GM12878 (cell line): ENCODE data around the gene CYP46A1. TPM values are rescaled to one million over a fixed set of nuclear protein-coding genes. Genes with fewer than 3 reads are reported as not detected.
A peak's percentile ranks its signal among the peaks of the same experiment; 100 is the strongest.

Experiments used
- ATAC-seq: fragments of 200-7000 bp; cut with Tn5 transposase; 3 replicates; pipeline ENCODE4 v1.9.1; 2020; ENCODE audit warnings: mild to moderate bottlenecking, moderate library complexity
- BruUV-seq: library from RNA; stranded (reverse); fragments of 400-500 nt; replicated peaks from 2 replicates; lab custom pipeline; 2021; lab: Mats Ljungman, UMichigan
- CTCF ChIA-PET: fragments of 300-600 bp; sonication (Branson Sonifier 250); formaldehyde crosslinking; extraction: SDS; loops from one replicate; lab custom pipeline; 2021; ENCODE audit warnings: inconsistent platforms; lab: Yijun Ruan, JAX
- POLR2A ChIA-PET: fragments of 350-600 bp; formaldehyde crosslinking; extraction: SDS; loops from one replicate; lab custom pipeline; 2021; ENCODE audit warnings: inconsistent platforms; lab: Charles Lee
- RAD21 ChIA-PET: fragments of 300-600 bp; sonication (Branson Sonifier 250); formaldehyde crosslinking; loops from one replicate; lab custom pipeline; 2023; ENCODE audit warnings: antibody characterized with exemption; ENCODE audit not compliant: unreplicated experiment; lab: Charles Lee
- SMC1A ChIA-PET: fragments of 300-600 bp; sonication (Branson Sonifier 250); formaldehyde crosslinking; loops from one replicate; lab custom pipeline; 2023; ENCODE audit not compliant: unreplicated experiment, uncharacterized antibody; lab: Charles Lee
- DNase-seq: peaks from one replicate; pipeline ENCODE4 v3.0.0-alpha.2; 2011; ENCODE audit warnings: low read depth, low spot score
- FAIRE-seq: peaks from 3 replicates; lab custom pipeline; 2011; peaks lifted over from hg19 to GRCh38; lab: Jason Lieb, UNC
- H2AFZ ChIP-seq: 2 replicates; pipeline ENCODE4 v1.6.0; 2011; ENCODE audit warnings: low read depth, low read length, control low read depth; ENCODE audit not compliant: control insufficient read depth
- H3K27ac ChIP-seq: 2 replicates; pipeline ENCODE4 v1.5.1; 2011; ENCODE audit warnings: control low read depth; ENCODE audit not compliant: control insufficient read depth, insufficient read depth
- H3K27me3 ChIP-seq, 2 experiments: replicated peaks in 1 of 2; 2 replicates each; pipeline versions ENCODE4 v1.6.0 to v1.6.1; 2011; ENCODE audit warnings: low read length in 1 of 2; ENCODE audit not compliant: control insufficient read depth in 2 of 2, insufficient read depth in 2 of 2
- H3K36me3 ChIP-seq, 2 experiments: 2 replicates each; pipeline ENCODE4 v1.5.1; 2011; ENCODE audit warnings: low read length in 1 of 2; ENCODE audit not compliant: control insufficient read depth in 2 of 2, insufficient read depth in 2 of 2
- H3K4me1 ChIP-seq: 2 replicates; pipeline ENCODE4 v1.6.1; 2011; ENCODE audit warnings: mild to moderate bottlenecking, low read length, moderate library complexity, mixed read lengths; ENCODE audit not compliant: control insufficient read depth, insufficient read depth
- H3K4me2 ChIP-seq: 2 replicates; pipeline ENCODE4 v1.6.0; 2011; ENCODE audit warnings: control low read depth; ENCODE audit not compliant: control insufficient read depth, insufficient read depth
- H3K4me3 ChIP-seq: fragments of 200-600 bp; sonication (generic); 2 replicates; pipeline ENCODE4 v1.5.1; 2016
- H3K79me2 ChIP-seq: 2 replicates; pipeline ENCODE4 v1.6.0; 2011; ENCODE audit warnings: low read length; ENCODE audit not compliant: control insufficient read depth, insufficient read depth
- H3K9ac ChIP-seq: 2 replicates; pipeline ENCODE4 v1.8.0; 2011; ENCODE audit warnings: low read length, control low read depth, mixed read lengths; ENCODE audit not compliant: control insufficient read depth, insufficient read depth
- H3K9me3 ChIP-seq: replicated peaks from 3 replicates; pipeline ENCODE4 v1.5.1; 2011; ENCODE audit warnings: mild to moderate bottlenecking, low read length; ENCODE audit not compliant: control insufficient read depth, insufficient read depth
- H4K20me1 ChIP-seq: 2 replicates; pipeline ENCODE4 v1.6.0; 2011; ENCODE audit not compliant: control insufficient read depth, insufficient read depth
- BCL3 ChIP-seq: IDR thresholded peaks from 2 replicates; pipeline ENCODE4 v1.6.1; 2011; ENCODE audit warnings: borderline replicate concordance, low read depth, mild to moderate bottlenecking, moderate library complexity, low read length; ENCODE audit not compliant: insufficient read depth, poor library complexity, severe bottlenecking
- BCLAF1 ChIP-seq: fragments of 450-650 bp; IDR thresholded peaks from 2 replicates; pipeline ENCODE4 v1.6.1; 2017; ENCODE audit warnings: antibody characterized with exemption, mild to moderate bottlenecking, moderate library complexity
- BRCA1 ChIP-seq: IDR thresholded peaks from 2 replicates; pipeline ENCODE4 v1.6.1; 2011; ENCODE audit warnings: low read depth, low read length, improper control_type of control experiment
- LARP7 ChIP-seq: fragments of 450-650 bp; IDR thresholded peaks from 2 replicates; pipeline ENCODE4 v1.6.1; 2017; ENCODE audit warnings: mild to moderate bottlenecking
- RB1 ChIP-seq: fragments of 450-650 bp; formaldehyde crosslinking; IDR thresholded peaks from 2 replicates; pipeline ENCODE4 v1.6.1; 2017; ENCODE audit warnings: mild to moderate bottlenecking, borderline replicate concordance
- USF1 ChIP-seq: IDR thresholded peaks from 2 replicates; pipeline ENCODE4 v1.6.1; 2011; ENCODE audit warnings: borderline replicate concordance, low read depth, mild to moderate bottlenecking, moderate library complexity, mixed read lengths, low read length; ENCODE audit not compliant: insufficient read depth; ENCODE audit errors: extremely low read length
- ZBED1 ChIP-seq: IDR thresholded peaks from 2 replicates; pipeline ENCODE4 v1.6.1; 2016; ENCODE audit warnings: borderline replicate concordance
- ZNF592 ChIP-seq: fragments of 450-650 bp; IDR thresholded peaks from 2 replicates; pipeline ENCODE4 v1.6.1; 2017; ENCODE audit warnings: mild to moderate bottlenecking, moderate library complexity
- ZNF622 ChIP-seq: fragments of 450-650 bp; IDR thresholded peaks from 2 replicates; pipeline ENCODE4 v1.6.1; 2017; ENCODE audit warnings: mild to moderate bottlenecking, inconsistent platforms
- WGBS: methylation state at CpG from one replicate; pipeline ENCODE4 v1.1.6; 2016; ENCODE audit warnings: low lambda C conversion rate; ENCODE audit not compliant: insufficient replicate concordance, insufficient coverage; ENCODE audit errors: missing lambda C conversion rate; 5-methylcytosine and 5-hydroxymethylcytosine counted together
- in situ Hi-C: fragments of 300-500 bp; cut with MboI; formaldehyde crosslinking; loops from 9 replicates; pipeline ENCODE4 v1.14.3; 2018; ENCODE audit warnings: mixed read lengths
- intact Hi-C: fragments of 100-400 bp; cut with micrococcal nuclease; formaldehyde crosslinking; loops from one replicate; pipeline ENCODE4 v1.14.2; 2022; ENCODE audit not compliant: unreplicated experiment
- polyA plus RNA-seq, 11 experiments: library from polyadenylated mRNA; depleted of rRNA in 4 of 11; unstranded in 6 of 11; stranded (reverse) in 5 of 11; fragments of >200 nt; fragmentation: Nextera tagmentation in 4 of 11; fragmentation: Illumina TruSeq in 1 of 11; extraction: Ambion mirVana in 4 of 11; extraction: Trizol in 1 of 11; gene quantifications; 1 replicate in 1 of 11; 2 replicates in 10 of 11; pipeline versions ENCODE4 v1.2.1 to v1.2.3, GENCODE V29; 2011 to 2016; ENCODE audit warnings: inconsistent platforms in 2 of 11, missing spikeins in 2 of 11, low read depth in 1 of 11
- total RNA-seq, 4 experiments: library from RNA; depleted of rRNA in 3 of 4; stranded (reverse); fragments of >200 nt in 3 of 4; fragmentation: Illumina TruSeq in 1 of 4; extraction: Trizol in 1 of 4; gene quantifications; 2 replicates each; pipeline versions ENCODE4 v1.2.1 to v1.2.3, GENCODE V29; 2013 to 2021

CYP46A1 gene
- total and polyA plus RNA-seq, 10 of the 15 experiments (the other 5 are each of a cell fraction or from before 2014, with no cell fraction given) = 0.04 to 0.11 TPM; not detected in 8

- TF ChIP-seq USF1 (no peak), BCL3 (no peak), ZNF622 (no peak)
Observed at GRCh38 chr14:99736603-99737371, 52.7 kb downstream of the CYP46A1 start (continued).

- POLR2A ChIA-PET = no interaction called here
- RAD21 ChIA-PET = no interaction called here
- SMC1A ChIA-PET = no interaction called here
- no peak overlapping the region for H2AFZ ChIP-seq
- intact Hi-C loops (no loop called here), in situ Hi-C loops (no loop called here)
- H4K20me1 ChIP-seq = no peaks in the 10 kb centered on the region
- no peaks in the 10 kb centered on the region for H3K9me3 ChIP-seq
- H3K27me3 ChIP-seq = peaks cover 0 to 2% of the 10 kb centered on the region in 2 experiments; a peak in 1 of 4 replicates
- CTCF ChIA-PET = no interaction called here
- H3K4me2 ChIP-seq = no peak overlapping the region
- no TSS peak for BruUV-seq
- no peak for FAIRE-seq
- H3K36me3 ChIP-seq = no peaks in the 10 kb centered on the region
- no peaks in the 10 kb centered on the region for H3K4me1 ChIP-seq
- peak; percentile 57 for ATAC-seq
- 8% methylated on average over 26 of the region's 26 CpGs for WGBS
- H3K9ac ChIP-seq = no peak overlapping the region
- H3K27ac ChIP-seq = no peak overlapping the region
- H3K79me2 ChIP-seq = no peaks in the 10 kb centered on the region
- no peak overlapping the region for H3K4me3 ChIP-seq
- DNase-seq = no peak
- TF ChIP-seq BRCA1 (no peak), ZBED1 (no peak), BCLAF1 (no peak), LARP7 (no peak), RB1 (no peak), ZNF592 (no peak), BCL3 (no peak)
Observed at GRCh38 chr14:99737451-99737951, 53.4 kb downstream of the CYP46A1 start.
